C4-2B (cell line): ENCODE measurements around the gene AHNAK.
A peak's percentile ranks its signal among the peaks of the same experiment; 100 is the strongest.

ENCODE experiments used
- ZFX ChIP-seq: fragments of 450-650 bp; IDR thresholded peaks from 2 replicates; pipeline ENCODE4 v1.6.1; 2017
- TF ChIP-seq, protein P1 (sequence below): fragments of 450-650 bp; conservative IDR thresholded peaks from 2 replicates; pipeline ENCODE4 v1.5.1; 2017; ENCODE audit warnings: mild to moderate bottlenecking

- TF ChIP-seq, protein P1, sequence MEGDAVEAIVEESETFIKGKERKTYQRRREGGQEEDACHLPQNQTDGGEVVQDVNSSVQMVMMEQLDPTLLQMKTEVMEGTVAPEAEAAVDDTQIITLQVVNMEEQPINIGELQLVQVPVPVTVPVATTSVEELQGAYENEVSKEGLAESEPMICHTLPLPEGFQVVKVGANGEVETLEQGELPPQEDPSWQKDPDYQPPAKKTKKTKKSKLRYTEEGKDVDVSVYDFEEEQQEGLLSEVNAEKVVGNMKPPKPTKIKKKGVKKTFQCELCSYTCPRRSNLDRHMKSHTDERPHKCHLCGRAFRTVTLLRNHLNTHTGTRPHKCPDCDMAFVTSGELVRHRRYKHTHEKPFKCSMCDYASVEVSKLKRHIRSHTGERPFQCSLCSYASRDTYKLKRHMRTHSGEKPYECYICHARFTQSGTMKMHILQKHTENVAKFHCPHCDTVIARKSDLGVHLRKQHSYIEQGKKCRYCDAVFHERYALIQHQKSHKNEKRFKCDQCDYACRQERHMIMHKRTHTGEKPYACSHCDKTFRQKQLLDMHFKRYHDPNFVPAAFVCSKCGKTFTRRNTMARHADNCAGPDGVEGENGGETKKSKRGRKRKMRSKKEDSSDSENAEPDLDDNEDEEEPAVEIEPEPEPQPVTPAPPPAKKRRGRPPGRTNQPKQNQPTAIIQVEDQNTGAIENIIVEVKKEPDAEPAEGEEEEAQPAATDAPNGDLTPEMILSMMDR: peak; percentile 80
- TF ChIP-seq ZFX: no peak
These were observed 151.6 kb downstream of the AHNAK start for GRCh38 chr11:62394825-62395538.
